Hepatocyte (in vitro differentiated cells): ENCODE data around the gene GKN2.

Experiments
- EZH2 ChIP-seq: fragments of 200-600 bp; sonication (generic); IDR thresholded peaks from 2 replicates; pipeline ENCODE4 v1.6.1; 2016; ENCODE audit warnings: antibody characterized with exemption, mild to moderate bottlenecking, borderline replicate concordance
- EZH2phosphoT487 ChIP-seq: fragments of 200-600 bp; sonication (generic); IDR thresholded peaks from one replicate; pipeline ENCODE4 v1.6.1; 2018; ENCODE audit warnings: antibody characterized with exemption, mild to moderate bottlenecking, low read depth, moderate library complexity; ENCODE audit not compliant: unreplicated experiment, severe bottlenecking
- TF ChIP-seq, protein P1 (sequence below): fragments of 200-600 bp; sonication (generic); IDR thresholded peaks from 2 replicates; pipeline ENCODE4 v1.5.1; 2016; ENCODE audit warnings: antibody characterized with exemption, mild to moderate bottlenecking; ENCODE audit not compliant: poor library complexity

- TF ChIP-seq, protein P1, sequence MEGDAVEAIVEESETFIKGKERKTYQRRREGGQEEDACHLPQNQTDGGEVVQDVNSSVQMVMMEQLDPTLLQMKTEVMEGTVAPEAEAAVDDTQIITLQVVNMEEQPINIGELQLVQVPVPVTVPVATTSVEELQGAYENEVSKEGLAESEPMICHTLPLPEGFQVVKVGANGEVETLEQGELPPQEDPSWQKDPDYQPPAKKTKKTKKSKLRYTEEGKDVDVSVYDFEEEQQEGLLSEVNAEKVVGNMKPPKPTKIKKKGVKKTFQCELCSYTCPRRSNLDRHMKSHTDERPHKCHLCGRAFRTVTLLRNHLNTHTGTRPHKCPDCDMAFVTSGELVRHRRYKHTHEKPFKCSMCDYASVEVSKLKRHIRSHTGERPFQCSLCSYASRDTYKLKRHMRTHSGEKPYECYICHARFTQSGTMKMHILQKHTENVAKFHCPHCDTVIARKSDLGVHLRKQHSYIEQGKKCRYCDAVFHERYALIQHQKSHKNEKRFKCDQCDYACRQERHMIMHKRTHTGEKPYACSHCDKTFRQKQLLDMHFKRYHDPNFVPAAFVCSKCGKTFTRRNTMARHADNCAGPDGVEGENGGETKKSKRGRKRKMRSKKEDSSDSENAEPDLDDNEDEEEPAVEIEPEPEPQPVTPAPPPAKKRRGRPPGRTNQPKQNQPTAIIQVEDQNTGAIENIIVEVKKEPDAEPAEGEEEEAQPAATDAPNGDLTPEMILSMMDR = no peak
- TF ChIP-seq EZH2 = no peak
- TF ChIP-seq EZH2phosphoT487 = no peak
Measured at GRCh38 chr2:68905116-68905515, 47.6 kb downstream of the GKN2 start.
